Hepatocyte (in vitro differentiated cells): ENCODE measurements around the gene HSPBP1.

Experiments
- EZH2 ChIP-seq: fragments of 200-600 bp; sonication (generic); IDR thresholded peaks from 2 replicates; pipeline ENCODE4 v1.6.1; 2016; ENCODE audit warnings: antibody characterized with exemption, mild to moderate bottlenecking, borderline replicate concordance
- EZH2phosphoT487 ChIP-seq: fragments of 200-600 bp; sonication (generic); IDR thresholded peaks from one replicate; pipeline ENCODE4 v1.6.1; 2018; ENCODE audit warnings: antibody characterized with exemption, mild to moderate bottlenecking, low read depth, moderate library complexity; ENCODE audit not compliant: unreplicated experiment, severe bottlenecking
- TF ChIP-seq, protein P1 (sequence below): fragments of 200-600 bp; sonication (generic); IDR thresholded peaks from 2 replicates; pipeline ENCODE4 v1.5.1; 2016; ENCODE audit warnings: antibody characterized with exemption, mild to moderate bottlenecking; ENCODE audit not compliant: poor library complexity

DNA sequence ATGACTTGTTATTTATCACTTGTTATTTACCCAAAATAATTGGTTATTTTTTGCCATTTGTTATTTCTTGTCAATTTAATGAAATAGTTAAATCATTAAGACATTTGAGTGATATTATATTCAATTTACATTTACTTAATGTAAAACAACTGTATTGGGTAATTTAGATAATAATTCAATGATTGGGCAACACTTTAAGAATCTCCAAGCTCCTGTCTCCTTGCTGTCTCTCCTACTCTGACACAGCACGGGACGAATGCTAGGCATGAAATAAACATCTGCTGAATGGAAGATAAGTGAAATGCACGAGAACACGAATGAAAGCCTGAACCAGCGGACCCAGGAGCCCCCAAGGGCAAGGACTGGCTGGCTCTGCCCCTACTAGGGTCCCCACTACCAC lies 15.4 kb downstream of the HSPBP1 start:
- TF ChIP-seq, protein P1, sequence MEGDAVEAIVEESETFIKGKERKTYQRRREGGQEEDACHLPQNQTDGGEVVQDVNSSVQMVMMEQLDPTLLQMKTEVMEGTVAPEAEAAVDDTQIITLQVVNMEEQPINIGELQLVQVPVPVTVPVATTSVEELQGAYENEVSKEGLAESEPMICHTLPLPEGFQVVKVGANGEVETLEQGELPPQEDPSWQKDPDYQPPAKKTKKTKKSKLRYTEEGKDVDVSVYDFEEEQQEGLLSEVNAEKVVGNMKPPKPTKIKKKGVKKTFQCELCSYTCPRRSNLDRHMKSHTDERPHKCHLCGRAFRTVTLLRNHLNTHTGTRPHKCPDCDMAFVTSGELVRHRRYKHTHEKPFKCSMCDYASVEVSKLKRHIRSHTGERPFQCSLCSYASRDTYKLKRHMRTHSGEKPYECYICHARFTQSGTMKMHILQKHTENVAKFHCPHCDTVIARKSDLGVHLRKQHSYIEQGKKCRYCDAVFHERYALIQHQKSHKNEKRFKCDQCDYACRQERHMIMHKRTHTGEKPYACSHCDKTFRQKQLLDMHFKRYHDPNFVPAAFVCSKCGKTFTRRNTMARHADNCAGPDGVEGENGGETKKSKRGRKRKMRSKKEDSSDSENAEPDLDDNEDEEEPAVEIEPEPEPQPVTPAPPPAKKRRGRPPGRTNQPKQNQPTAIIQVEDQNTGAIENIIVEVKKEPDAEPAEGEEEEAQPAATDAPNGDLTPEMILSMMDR = no peak
- no peak for TF ChIP-seq EZH2
- TF ChIP-seq EZH2phosphoT487 = no peak
